Medulla oblongata (tissue), 1 donor: Measurements from ENCODE around the gene METTL27.

Experiments used
- DNase-seq: peaks from one replicate; pipeline ENCODE4 v3.0.0-alpha.2; 2015; ENCODE audit errors: extremely low spot score

METTL27 gene

DNA sequence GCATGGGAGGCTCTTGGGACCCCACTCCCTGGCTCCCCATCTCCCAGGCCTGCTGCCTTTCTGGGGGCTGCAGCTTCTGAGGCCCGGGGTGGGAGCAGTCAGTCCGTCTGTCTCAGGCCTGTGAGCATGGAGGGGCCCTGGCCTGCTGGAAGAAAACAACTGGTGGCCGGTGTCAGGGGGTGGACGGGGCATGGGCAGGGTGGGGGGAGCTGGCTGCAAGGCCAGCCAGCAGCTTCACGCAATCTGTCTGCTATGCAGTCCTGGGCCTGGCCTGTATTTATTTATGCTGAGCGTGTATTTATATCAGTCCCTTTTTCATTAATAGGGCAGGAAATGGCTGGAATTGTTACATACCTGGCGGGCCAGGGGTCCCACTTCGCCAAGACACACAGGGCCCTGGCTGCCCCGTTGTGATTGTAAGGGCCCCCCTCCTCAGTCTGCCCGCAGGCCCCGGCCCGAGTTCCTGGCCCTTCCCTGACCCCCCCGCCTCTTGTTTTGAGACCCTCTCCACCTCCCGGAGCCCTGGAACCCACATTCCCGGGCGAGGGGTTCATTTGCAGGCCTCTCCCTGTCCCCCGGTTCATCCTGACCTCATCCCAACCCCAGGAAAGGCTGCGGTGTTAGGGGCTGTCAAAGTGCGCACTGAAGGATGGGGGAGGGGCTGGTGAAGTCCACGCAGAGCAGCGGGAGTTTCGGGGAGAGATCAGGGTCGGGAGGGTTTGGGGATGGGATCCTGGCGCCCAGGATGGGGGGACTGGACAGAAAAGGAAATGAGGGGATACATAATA, 26.9 kb upstream of the METTL27 start:
- no peak for DNase-seq

DNA sequence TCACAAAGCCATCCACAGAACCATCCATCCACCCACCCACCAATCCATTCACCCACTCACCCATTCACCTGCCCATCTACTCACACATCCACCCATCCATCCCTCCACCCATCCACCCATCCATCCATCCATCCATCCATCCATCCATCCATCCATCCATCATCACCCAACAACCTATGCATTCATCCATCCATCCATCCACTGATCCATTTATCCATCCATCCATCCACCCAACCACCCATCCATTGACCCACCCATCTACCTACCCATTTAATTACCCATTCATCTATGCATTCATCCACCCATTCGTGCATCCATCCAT, 24.1 kb upstream of the METTL27 start:
- DNase-seq = no peak

DNA sequence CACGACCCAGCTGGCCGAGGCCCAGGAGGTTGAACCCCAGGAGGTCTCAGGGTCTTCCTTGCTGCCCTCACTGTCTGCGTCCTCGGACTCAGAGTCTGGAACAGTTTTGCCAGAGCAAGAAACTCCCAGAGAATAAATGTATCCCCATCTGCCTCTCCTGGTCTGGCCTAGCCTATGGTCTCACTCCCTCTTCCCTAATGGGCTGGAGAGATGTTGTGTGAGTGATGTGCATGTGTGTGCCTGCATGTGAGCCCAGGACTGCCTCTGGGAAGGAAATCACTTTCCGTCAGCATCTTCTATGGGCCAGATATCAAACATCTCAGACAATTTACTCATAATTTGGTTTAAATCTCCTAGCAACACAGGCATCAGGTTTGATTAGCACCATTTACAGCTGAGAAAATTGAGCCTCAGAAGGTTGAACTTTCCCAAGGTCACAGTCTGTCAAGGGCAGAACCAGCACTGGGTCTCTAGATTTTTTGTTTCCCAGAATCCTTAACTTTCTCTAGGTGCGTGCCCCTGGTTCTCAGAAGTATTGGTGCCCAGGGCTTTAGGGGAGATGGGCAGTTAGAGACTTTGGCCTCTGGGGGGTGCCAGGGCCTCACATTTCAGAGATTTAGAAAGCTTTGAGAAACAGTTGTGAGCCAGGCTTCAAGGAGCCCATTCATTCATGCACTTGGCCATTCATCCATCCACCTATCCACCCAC, 23.6 kb upstream of the METTL27 start:
- peak; percentile 79 for DNase-seq

DNA sequence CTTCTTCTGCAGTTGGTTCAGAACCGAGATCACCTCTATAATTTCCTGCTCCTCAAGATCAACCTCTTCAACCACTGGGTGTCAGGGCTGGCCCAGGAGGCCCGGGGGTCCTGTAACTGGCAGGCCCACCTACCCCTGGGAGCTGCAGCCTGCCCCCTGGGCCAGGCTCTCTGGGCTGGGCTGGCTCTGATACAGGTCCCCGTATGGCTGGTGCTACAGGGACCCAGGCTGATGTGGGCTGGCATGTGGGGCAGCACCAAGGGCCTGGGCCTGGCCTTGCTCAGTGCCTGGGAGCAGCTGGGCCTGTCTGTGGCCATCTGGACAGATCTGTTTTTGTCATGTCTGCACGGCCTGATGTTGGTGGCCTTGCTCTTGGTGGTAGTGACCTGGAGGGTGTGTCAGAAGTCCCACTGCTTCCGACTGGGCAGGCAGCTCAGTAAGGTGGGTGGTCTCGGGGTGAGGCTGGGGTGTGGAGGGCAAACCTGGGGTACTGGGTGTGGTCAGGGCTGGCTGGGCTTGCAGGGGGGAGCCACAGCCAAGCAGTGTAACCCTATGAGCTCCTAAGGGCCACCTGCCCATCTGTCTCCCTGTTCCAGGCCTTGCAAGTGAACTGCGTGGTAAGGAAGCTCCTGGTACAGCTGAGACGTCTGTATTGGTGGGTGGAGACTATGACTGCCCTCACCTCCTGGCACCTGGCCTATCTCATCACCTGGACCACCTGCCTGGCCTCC, 22.8 kb upstream of the METTL27 start:
- no peak for DNase-seq

DNA sequence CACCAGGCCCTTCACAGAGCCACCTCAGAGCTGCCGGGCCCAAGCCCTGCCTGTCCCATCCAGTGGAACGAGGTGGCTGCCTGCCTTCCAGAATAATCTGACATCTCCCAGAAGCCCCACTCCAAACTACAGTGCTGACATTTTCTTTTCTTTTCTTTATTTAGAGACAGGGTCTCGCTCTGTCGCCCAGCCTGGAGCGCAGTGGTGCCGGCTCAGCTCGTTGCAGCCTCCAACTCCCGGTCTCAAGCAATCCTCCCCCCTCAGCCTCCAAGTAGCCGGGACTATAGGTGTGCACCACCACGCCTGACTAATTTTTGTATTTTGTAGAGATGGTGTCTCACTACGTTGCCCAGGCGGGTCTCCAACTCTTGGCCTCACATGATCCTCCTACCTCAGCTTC, 19.0 kb upstream of the METTL27 start:
- DNase-seq = no peak

DNA sequence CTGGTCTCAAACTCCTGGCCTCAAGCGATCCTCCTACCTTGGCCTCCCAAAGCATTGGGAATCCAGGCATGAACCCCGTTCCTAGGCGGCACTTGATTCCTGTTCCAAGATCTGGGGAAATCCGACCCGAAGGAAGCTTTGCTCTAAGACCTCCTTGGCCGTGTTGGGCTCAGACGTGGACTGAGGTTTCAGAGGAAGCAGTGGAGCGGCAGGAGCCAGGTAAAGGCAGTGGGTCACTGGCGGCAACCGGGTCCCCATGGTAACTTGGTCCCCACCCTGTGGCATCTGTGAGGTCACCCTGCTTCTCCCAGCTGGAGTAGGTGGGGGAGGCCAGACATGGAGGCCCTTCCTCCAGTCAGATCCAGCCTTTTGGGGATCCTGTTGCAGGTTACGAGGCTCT, 18.5 kb upstream of the METTL27 start, which contains the start of gene TMEM270:
Gene TMEM270 (plus strand): TSS at position 301 of the 400 bp plus-strand sequence. CDS start 36 bp downstream, at position 337.
- no peak for DNase-seq

DNA sequence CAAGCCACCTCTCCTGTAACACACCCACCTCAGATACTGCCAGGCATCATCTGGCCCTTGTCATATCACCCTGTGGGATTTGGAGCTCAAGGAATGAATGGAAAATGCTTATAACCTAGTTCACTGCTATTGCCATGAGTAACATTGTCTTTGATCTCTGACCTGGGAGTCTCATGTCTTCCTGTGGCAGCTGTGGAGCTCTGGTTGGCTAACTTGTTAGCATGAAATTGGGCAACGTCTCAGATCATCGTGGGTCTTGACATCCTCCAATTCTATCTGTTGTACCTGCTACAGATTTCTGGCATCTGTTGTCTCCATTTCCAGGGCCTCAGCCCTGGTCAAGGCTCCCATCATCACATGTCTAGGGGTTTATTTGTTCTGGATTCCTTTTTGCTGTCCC, 16.5 kb upstream of the METTL27 start:
- DNase-seq = no peak

DNA sequence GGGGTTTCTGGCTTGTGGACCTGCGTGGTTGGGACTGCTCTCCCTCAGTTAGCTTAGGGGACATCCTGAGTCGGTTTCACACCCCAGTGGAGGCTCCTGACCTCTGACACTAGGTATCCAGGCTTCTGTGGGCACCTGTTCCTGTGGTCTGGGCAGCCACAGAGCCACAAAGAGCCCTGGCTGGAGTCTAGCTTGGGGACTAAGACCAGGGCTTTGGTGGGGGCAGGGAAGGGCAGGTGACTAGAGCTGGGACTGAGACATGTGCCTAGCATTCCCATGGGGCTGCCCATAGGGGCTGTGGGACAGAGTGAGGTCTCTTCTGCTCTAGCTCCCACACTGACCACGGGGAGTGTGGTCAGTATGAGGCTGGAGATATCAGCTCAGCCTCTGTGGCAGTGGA, 14.6 kb upstream of the METTL27 start:
- DNase-seq = no peak

DNA sequence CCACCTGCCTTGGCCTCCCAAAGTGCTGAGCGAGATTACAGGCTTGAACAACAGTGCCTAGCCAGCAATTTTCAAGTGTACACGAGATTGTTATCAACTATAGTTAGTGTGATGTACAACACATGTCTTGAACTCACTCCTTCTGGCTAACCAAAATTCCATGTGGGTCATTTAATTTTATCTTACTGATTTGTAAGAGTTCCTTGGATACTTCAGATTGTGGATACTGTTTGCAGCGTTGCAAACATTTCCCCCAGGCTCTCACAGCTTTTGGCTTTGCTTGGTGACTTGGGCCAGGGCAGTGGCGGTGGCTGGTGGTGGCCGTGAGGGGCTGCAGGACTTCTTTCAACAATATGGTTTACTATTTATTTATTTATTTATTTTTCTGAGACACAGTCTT, 10.2 kb upstream of the METTL27 start:
- no peak for DNase-seq

DNA sequence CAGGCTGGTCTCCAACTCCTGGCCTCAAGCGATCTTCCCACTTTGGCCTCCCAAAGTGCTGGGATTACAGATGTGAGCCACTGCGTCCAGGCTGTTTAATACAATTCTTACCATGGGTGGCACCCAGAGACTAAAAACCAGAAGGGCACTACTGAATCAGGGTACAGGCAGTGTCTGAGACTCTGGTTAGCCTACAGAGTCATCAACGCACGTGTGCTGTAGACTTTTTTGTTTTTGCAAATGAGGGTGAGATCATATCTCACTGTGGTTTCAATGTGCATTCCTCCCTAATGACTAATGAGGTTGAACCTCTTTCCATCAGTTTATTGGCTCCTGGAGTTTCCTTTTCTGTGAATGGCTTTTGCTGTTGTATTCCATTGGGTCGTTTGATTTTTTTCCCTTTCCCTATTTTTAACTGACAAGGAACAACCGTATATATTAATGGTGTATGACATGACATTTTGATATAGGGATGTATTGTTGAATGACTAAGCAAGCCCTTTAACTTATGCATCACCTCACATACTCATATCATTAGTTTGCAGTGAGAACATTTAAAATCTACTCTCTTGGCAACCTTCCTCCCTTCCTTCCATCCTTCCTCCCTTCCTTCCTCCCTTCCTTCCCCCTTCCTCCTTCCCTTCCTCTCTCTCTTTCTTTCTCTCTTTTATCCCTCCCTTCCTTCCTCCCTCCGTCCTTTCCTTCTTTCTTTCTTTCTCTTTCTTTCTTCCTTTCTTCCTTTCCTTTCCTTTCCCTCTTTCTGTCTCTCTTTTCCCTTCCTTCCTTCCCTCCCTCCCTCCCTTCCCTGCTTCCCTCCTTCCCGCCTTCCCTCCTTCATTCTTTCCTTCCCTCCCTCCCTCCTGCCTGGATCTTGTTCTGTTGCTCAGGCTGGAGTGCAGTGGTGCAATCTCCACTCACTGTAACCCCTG, 9.4 kb upstream of the METTL27 start:
- DNase-seq = no peak

DNA sequence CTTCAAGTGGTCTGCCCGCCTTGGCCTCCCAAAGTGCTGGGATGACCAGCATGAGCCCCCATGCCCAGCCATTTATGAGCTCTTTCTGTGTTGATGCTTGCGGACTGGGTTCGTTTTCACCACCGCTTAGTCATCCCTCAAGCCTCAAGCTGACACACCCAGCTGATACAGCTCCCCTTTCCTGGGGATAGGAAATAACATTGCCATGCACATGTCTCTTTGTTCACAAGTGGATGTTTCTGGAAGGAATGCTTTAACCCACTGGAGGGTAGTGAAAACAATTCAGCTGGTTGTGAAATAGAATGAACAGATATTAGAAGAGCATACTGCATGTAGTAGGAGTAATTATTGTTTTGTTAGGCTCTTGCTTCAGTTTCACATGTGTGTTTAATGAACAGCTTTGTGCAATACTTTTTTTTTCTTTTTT, 8.5 kb upstream of the METTL27 start:
- DNase-seq = no peak

DNA sequence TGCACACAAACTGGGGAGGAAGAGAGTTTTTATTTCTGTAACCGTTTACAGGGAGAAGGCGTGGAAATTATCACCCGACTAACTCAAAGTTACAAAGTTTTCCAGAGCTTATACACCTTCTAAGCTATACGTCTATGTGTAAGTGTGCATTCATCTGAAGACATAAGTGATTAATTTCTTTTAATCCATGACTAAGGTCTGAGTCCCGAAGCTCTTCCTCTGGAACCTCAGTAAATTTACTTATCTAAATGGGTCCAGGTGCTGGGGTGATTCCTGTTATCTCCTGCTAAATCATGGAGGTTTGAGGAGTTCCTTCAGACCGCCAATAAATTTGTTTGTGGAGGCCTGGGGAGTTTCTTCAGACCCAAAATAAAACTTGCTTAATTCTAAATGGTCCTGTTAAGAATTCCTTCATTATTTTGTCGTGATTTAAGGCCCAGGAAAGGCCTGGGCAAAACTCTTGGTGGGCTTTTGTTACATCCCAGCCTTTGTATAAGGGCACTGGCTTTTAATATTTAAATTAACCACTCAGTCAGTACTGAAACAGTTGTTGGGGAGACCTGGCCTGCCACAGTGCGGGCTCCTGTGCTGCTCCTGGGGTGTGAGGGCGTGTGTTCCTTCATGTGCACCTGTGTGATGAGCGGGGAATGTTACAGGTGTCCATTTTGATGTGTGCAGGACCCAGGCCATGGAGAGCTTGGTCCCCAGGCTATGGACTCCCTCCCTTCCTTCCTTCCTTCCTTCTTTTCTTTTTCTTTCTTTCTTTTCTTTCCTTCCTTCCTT, 5.8 kb upstream of the METTL27 start:
- DNase-seq = no peak

DNA sequence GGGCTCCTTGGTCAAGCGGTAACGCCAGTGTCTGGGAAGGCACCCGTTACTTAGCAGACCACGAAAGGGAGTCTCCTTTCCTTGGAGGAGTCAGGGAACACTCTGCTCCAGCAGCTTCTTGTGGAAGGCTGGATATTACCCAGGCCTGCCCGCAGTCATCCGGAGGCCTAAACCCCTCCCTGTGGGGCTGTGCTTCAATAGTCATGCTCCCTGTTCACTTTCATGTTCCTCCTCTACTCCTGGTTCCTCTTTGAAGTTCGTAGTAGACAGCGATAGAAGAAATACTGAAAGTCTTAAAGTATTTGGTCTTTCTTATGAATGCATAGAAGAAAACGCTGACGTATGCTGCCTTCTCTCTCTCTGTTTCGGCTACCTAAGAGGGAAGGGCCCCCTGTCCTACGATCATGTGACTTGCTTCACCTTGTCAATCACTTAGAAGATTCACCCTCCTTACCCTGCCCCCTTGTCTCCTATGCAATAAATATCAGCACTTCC, 3.4 kb upstream of the METTL27 start:
- peak; percentile 66 for DNase-seq

DNA sequence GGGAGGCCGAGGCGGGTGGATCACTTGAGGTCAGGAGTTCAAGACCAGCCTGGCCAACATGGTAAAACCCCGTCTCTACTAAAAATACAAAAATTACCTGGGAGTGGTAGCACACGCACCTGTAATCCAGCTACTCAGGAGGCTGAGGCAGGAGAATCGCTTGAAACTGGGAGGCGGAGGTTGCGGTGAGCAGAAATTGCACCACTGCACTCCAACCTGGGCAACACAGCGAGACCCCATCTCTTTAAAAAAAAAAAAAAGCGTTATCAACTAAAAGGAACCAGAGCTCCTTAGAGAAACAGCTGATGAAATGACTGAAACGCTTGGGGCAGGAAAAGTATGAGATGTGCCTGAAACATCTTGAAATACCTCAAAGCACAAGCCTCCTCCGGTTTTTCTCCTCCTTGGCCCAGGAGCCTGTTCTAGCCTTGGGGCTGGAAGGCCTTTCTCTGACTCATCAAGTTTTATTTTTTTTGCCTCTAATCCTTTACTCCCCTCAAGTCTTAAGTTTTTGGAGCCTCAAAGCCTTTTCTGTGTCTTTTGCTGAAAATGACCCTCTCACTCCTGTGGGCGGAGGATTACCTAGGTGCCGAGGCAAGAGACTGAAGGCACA, 2.6 kb upstream of the METTL27 start:
- no peak for DNase-seq

DNA sequence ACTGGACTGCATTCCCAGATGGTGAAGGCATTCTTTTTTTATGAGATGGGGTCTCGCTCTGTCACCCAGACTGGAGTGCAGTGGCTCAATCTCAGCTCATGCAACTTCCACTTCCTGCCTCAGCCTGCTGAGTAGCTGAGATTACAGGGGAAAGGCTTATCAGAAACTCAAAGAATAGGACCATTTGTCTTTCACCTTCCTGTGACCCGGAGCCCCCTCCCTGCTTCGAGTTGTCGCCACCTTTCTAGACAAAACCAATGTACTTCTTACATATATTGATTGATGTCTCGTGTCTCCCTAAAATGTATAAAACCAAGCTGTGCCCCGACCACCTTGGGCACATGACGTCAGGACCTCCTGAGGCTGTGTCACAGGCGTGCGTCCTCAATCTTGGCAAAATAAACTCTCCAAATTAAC, 1.8 kb upstream of the METTL27 start:
- DNase-seq = no peak

DNA sequence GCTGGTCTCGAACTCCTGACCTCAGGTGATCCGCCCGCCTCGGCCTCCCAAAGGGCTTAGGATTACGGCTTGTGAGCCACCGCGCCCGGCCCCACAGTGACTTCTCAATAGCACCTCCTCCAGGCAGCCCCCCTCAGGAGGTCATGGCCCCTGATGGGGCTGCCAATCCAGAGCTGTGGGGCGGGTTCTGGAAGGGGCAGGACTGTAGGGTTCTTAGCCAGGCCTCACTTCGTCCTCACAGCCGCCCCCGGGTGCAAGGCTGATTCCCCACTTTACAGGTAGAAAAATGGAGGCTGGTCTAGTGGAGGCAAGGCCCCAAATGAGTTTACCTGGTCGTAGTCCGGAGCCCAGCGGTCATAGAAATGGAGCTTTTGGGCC, 638 bp downstream of the METTL27 start:
- DNase-seq = no peak

DNA sequence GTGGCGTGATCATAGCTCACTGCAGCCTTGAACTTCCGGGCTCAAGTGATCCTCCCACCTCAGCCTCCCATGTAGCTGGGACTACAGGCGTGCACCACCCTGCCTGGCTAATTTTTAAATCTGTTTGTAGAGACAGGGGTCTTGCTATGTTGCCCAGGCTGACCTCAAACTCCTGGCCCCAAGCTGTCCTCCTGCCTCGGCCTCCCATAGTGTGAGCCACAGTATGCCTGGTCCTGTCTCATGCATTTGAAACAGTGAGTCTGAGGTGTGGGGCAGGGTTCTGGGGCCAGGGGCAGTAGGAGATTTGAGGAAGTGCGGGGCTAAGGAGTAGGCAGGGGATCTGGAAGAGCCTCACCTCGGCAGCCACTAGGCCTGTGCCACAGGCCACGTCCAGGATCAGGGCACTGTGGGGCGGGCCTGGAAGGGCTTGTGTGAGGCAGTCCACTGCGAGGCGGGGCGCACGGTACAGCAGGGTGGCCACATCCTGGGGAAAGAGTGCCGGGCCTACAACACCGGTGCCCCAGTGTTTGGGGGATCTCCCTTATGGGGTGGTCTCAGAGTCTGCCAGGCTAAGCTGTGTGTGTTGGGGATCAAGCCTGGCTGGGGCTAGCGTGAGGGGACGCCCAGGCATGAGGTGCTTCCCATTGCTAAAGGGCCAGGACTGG, 1.5 kb downstream of the METTL27 start:
- no peak for DNase-seq

DNA sequence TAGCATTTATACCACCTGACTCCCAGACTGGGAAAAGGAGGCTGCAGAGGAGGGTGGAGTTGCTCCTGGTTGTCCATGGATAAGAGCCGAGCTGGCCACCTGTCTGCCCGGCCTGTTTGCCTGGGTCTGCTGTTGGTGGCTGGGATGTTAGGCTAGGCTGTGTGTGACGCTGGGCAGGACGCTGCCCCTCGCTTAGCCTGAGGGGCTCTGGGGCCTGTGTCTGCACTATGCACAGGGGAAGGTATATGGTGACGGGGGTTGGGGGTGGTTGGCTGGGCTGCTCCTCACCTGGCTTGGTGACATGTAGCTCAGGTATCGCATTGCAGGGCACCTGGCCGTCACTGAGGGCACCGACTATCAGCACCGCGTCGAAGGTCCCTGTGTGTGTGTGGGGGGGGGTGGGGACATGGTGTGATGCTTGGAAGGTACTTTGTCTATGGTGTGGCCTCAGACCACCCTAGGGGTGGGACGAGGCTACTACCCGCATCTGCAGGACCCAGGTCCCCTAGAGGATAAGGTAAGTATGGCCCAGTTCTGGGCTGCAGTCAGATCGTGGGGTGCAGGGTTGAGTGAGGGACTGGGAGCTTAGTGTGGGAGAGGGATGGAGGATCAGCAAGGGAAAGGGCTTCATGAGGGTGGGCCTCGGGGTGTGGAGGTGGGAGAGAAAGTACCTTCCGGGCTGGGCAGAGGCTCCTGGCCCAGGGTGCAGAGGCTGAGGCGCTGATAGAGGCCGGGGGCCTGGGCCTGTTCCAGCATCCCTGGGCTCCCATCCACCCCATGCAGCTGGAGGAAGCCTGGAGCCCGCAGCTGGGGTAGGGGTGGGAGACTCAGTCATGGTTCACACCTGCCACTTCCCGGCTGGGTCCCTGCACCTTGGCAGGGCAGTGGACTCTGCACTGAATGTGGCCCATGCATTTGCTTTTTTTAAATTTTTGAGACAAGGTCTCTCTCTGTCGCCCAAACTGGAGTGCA, 2.3 kb downstream of the METTL27 start:
- DNase-seq = no peak
